Stimulated activated CD8-positive, alpha-beta memory T cell treated with anti-CD3 and anti-CD28 coated beads, Interleukin-15, amount 100 ng/mL, for 1 hour (primary cell): ENCODE data around the gene HCAR2.
"Not testable (repeated sequence)": the region's sequence is repeated elsewhere in the genome, so short reads cannot be mapped to it uniquely, and the experiment has no call there.

ENCODE experiments used
- DNase-seq: peaks from one replicate; pipeline ENCODE4 v3.0.0-alpha.2; 2020; ENCODE audit warnings: low read depth

The HCAR2 gene

DNA sequence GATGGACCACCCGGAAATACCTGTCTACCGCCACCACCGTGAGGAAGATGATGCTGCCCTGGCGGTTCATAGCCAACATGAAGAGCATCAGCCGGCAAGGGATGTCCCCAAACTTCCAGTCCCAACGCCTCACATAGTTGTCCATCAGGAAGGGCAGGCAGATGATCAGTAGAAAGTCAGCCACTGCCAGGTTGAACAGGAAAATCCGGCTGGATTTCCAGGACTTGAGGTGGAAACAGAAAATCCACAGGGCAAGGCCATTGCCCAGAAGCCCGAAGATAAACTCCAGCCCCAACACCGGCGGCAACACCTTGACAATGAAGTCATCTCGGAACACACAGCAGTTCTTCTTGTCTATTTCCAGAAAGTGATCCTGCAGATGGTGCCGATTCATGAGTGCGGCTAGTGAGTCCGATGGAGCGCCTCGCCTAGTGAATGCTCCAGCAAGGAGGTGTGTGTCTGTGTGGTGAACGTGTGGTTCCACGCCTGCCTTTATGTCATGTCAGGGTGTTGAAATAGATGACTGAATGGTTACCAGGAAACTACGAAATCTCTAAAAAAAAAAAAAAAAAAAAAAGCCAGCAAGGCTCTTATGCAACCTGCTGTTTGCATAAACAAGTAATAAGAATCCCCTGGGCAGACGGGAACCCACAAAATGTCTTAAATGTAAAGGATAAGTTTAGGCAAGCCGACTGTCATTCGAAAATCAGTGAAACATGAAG, at the start of gene HCAR2:
HCAR2 (minus strand) TSS at position 468 of the 722 bp plus-strand sequence; CDS start at position 394, 74 bp downstream.
- DNase-seq: not testable (repeated sequence)

GRCh38 chr12:122752464-122753318, 49.5 kb upstream of the HCAR2 start, which contains the start of gene DENR:
Gene DENR, plus strand, starts transcription at chr12:122752824. Its CDS starts 878 bp downstream, at chr12:122753702.
- peak; percentile 98 for DNase-seq

DNA sequence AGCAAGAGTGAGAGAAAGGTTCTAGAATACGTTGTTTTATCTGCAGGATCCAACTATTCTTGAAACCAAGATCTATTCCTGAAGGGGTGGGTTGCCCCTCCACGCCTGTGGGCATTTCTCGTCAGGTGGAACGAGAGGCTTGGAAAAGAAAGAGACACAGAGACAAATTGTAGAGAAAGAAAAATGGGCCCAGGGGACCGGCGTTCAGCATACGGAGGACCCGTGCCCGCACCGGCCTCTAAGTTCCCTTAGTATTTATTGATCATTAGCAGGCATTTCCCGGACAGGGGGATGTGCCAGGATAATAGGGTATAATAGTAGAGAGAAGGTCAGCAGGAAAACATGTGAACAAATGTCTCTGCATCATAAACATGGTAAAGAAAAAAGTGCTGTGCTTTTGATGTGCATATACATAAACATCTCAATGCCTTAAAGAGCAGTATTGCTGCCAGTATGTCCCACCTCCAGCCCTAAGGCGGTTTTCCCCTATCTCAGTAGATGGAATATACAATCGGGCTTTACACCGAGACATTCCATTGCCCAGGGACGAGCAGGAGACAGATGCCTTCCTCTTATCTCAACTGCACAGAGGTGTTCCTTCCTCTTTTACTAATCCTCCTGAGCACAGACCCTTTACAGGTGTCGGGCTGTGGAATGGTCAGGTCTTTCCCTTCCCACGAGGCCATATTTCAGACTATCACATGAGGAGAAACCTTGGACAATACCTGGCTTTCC, 47.8 kb upstream of the HCAR2 start:
- not testable (repeated sequence) for DNase-seq

DNA sequence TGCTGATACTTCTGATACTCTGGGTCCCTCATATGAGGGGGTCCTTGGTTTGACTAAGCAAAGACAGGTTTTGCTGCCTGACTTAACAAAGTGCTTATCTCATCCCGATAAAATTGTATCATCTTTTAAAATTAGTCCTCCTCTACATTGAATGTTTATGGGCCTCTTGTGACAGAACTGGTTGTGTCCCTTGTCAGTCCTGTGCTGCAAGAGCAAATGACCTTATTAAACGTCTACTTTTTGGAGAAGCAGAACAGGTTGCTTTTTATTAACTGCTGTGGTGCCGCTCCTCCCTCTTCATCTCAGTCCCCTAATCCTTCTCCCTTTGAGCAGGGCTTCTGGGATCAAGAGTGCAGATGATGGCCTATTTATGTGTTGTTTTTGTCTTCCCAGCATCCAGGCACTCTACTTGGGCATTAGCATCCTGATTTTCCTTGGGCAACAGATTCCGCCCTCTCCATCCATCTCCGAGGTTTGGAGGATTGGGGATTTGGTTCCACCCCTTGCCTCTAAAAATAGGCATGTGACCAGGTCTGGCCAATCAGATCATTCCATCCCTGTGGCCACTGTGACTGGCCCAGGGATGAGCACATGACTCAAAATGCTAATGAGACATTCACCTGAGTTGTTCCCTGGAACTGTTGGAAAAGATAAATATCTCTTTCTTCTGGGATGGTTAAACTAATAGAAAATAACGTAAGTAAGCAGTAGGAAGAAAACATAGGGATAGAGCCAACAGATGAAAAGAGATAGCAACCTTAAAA, 46.6 kb upstream of the HCAR2 start:
- DNase-seq: no peak

GRCh38 chr12:122747224-122748135, 44.3 kb upstream of the HCAR2 start:
- DNase-seq: no peak

GRCh38 chr12:122743895-122744525, 40.9 kb upstream of the HCAR2 start:
- DNase-seq: no peak

- no peak for DNase-seq
These were observed 37.2 kb upstream of the HCAR2 start for GRCh38 chr12:122740351-122740750.

DNA sequence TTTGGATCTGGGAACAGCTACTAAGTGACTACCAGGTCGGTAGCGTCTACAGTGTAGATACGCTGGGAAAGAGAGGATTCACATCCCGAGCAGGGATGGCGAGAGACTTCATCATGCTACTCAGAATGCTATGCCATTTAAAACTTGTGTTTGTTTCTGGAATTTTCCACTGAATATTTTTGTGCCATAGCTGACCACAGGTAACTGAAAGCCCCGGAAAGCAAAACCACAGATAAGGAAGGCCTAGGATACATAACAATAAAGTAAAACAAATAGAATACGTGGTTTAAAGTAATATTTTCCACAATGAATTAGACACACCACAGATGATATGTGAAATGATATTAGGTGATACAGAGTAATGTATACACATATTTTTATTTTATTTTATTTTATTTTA, 35.4 kb upstream of the HCAR2 start:
- DNase-seq: no peak

DNA sequence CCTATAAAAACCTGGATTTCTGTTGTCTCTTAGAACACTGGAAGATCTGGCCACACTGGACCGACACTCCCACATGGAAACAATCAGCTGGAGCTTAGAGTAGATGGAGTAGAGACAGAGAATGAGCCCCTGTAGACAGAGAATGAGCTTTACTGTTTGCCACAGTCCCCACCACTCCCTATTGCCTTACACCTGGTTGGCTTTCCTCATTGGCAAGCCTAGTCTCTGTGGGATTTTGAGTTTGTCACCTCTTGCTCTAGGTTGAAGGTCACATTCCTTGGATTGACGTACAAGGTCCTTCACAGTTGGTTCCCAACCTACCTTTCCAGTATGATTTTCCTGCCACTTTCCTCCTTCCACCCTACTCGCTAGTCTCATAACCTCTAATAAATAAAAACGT, 29.5 kb upstream of the HCAR2 start:
- no peak for DNase-seq

DNA sequence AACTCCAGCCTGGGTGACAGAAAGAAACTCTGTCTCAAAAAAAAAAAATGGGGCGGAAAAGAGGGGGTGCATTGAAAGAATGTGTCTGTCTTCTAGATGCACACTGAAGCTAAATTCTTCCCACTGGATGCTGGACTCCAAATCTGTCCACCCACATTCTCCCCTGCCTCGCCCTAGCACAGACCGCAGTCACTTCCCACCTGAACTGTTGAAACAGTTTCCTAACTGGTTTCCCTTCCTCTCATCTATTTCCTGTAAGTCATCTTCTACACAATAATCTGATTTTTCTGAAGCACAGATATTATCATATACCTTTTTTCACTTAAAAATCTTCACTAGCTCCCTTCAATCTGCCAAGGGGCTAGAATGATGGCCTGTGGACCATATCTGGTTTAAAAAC, 29.0 kb upstream of the HCAR2 start:
- no peak for DNase-seq

DNA sequence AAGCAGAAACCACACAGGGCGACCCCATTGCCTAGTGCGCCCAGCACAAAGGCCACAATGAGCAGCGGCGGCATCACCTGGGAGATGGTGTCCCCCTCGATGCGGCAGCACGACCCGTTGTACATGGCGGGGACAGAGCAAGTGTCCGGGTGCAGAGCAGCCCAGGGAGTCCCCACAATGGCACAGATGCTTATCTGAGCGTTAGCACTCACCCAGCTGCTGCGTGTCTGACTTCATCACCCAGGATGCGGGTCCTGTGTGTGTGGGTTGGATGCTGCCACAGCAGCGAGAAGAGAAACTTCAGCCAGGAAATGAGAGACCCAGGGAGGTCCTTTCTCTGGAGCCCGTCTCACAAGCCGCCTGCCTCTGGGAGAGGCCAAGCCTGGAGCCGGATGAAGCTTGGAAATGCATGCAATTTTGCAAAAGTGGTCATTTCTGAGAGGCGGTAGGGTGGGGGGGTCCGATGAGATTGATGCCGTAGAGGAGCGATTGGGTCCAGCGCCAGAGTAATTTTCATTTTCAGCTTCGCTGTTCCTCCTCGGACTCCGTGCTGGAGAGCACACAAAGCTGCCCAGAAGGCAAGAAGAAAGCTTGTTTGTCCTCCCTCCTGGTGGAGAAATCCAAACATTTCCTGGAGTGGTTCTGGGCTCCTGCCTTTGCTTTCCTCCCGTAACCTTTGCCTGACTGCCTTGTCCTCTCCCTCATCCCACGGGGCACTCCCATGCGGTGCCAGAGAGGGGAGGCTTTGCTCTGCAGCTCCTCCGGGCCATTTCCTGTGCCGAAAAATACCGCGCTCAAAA, 27.3 kb upstream of the HCAR2 start, which contains the start of gene HCAR1:
HCAR1 (minus strand) TSS at position 630 of the 800 bp plus-strand sequence; CDS start at position 125, 505 bp downstream.
- no peak for DNase-seq

GRCh38 chr12:122729583-122730214, 26.5 kb upstream of the HCAR2 start:
- no peak for DNase-seq

- DNase-seq: peak; percentile 10
These were observed 23.0 kb upstream of the HCAR2 start for GRCh38 chr12:122726080-122726558.

GRCh38 chr12:122725452-122726079, 22.4 kb upstream of the HCAR2 start:
- DNase-seq: no peak

- no peak for DNase-seq
These were observed 21.6 kb upstream of the HCAR2 start for GRCh38 chr12:122724641-122725243.

- no peak for DNase-seq
These were observed 19.2 kb upstream of the HCAR2 start for GRCh38 chr12:122722387-122722786.

DNA sequence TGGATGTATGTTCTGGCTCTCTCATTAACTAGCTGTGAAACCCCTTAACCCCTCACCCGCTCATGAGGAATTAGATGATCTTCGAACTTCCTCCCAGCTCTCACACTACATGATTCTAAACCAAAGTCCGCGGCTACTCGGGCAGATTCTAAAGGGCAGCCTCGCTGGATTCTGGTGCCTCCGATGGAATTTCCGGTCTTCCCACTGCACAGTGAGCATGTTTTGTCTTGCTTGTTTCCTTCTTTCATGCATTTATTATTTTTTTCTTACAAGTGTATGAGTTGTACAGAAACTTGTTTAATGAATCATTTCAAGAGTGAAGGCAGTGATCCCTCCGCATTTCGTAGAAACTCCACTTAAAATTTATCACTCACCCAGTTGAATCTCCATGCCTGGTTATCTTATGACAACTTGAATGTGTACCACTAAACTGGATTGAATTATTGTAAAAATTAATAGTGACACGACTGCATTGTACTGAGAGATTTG, 17.9 kb upstream of the HCAR2 start:
- DNase-seq: no peak
